Measurements from ENCODE around the gene GFER.

DNA sequence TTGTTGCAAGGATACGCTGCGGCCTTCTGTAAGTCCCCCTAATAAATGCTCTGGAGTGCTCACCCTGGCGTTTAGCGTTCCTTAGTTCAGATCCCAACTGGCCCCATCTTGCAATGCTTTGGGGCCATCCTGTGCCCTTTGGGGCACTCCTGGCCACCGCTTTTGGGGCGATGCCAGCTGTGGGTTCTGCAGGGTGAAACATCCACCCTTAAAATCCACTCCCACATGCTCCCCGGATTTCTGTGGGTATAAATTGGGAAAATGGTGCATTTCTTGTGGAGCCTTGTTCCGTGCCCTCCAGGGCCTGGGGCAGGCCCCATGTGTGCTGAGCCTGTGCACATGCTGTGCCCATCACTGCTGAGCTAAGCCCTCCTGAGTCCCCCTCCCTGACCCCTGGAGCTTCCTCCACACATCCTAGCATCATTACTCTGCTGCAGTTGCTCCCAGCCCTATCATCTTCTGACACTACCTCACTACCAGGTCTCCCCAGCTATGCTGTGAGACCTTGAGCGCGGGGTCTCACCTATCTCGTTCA, 47.0 kb upstream of the GFER start:
- TF ChIP-seq ZFP3 (CRISPR knock-in tag; IDR thresholded peaks at IDR 0.05), result no peak
- TF ChIP-seq ZNF70 (CRISPR knock-in tag; IDR thresholded peaks at IDR 0.05), result no peak
- TF ChIP-seq, protein P1, sequence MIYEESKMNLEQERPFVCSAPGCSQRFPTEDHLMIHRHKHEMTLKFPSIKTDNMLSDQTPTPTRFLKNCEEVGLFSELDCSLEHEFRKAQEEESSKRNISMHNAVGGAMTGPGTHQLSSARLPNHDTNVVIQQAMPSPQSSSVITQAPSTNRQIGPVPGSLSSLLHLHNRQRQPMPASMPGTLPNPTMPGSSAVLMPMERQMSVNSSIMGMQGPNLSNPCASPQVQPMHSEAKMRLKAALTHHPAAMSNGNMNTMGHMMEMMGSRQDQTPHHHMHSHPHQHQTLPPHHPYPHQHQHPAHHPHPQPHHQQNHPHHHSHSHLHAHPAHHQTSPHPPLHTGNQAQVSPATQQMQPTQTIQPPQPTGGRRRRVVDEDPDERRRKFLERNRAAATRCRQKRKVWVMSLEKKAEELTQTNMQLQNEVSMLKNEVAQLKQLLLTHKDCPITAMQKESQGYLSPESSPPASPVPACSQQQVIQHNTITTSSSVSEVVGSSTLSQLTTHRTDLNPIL (CRISPR knock-in tag; IDR thresholded peaks at IDR 0.05; ENCODE audit: low read depth), result no peak
- TF ChIP-seq ZNF8 (CRISPR knock-in tag; IDR thresholded peaks at IDR 0.05), result no peak
- no peak for TF ChIP-seq TOX (CRISPR knock-in tag; IDR thresholded peaks at IDR 0.05; ENCODE audit: borderline replicate concordance)
- no peak for TF ChIP-seq ARNTL (CRISPR knock-in tag; IDR thresholded peaks at IDR 0.05; ENCODE audit: borderline replicate concordance, low read depth)
- TF ChIP-seq, protein P2, sequence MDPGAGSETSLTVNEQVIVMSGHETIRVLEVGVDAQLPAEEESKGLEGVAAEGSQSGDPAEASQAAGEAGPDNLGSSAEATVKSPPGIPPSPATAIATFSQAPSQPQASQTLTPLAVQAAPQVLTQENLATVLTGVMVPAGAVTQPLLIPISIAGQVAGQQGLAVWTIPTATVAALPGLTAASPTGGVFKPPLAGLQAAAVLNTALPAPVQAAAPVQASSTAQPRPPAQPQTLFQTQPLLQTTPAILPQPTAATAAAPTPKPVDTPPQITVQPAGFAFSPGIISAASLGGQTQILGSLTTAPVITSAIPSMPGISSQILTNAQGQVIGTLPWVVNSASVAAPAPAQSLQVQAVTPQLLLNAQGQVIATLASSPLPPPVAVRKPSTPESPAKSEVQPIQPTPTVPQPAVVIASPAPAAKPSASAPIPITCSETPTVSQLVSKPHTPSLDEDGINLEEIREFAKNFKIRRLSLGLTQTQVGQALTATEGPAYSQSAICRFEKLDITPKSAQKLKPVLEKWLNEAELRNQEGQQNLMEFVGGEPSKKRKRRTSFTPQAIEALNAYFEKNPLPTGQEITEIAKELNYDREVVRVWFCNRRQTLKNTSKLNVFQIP (CRISPR knock-in tag; IDR thresholded peaks at IDR 0.05; ENCODE audit: borderline replicate concordance, low read depth), result no peak
- TF ChIP-seq CSDC2 (CRISPR knock-in tag; IDR thresholded peaks at IDR 0.05), result no peak
- TF ChIP-seq ZNF565 (CRISPR knock-in tag; conservative IDR thresholded peaks at IDR 0.05; ENCODE audit: low read depth), result no peak
- no peak for TF ChIP-seq TCF4 (CRISPR knock-in tag; IDR thresholded peaks at IDR 0.05; ENCODE audit: borderline replicate concordance)
- no peak for TF ChIP-seq BACH2 (CRISPR knock-in tag; IDR thresholded peaks at IDR 0.05; ENCODE audit: borderline replicate concordance)
- TF ChIP-seq ZFP30 (CRISPR knock-in tag; IDR thresholded peaks at IDR 0.05), result no peak

Data from SK-N-SH treated with all-trans-retinoic acid at 6 μM for 48 hours (cell line).